Measurements from ENCODE around the gene KCTD8.

Gene KCTD8

GRCh38 chr4:44162538-44163270 is 285.9 kb downstream of the KCTD8 start:
- no peak for DNase-seq (ENCODE audit: low read depth in 2 of 2)

- no peak for DNase-seq (ENCODE audit: low read depth in 2 of 2)
Measured at GRCh38 chr4:44161756-44162155, 286.9 kb downstream of the KCTD8 start.

- no peak for DNase-seq (ENCODE audit: low read depth in 2 of 2)
Measured at GRCh38 chr4:44160776-44161367, 287.7 kb downstream of the KCTD8 start.

GRCh38 chr4:44159991-44160390 is 288.6 kb downstream of the KCTD8 start:
- no peak for DNase-seq (ENCODE audit: low read depth in 2 of 2)

GRCh38 chr4:44157611-44158277 is 290.9 kb downstream of the KCTD8 start:
- no peak for DNase-seq (ENCODE audit: low read depth in 2 of 2)

- DNase-seq (ENCODE audit: low read depth in 2 of 2), result no peak
Measured at GRCh38 chr4:44150091-44150576, 298.5 kb downstream of the KCTD8 start.

GRCh38 chr4:44149282-44149681 is 299.3 kb downstream of the KCTD8 start:
- no peak for DNase-seq (ENCODE audit: low read depth in 2 of 2)

- DNase-seq (ENCODE audit: low read depth in 2 of 2), result no peak
Measured at GRCh38 chr4:44147571-44148075, 301.0 kb downstream of the KCTD8 start.

- no peak for DNase-seq (ENCODE audit: low read depth in 2 of 2)
Measured at GRCh38 chr4:44146516-44146915, 302.1 kb downstream of the KCTD8 start.

- DNase-seq (ENCODE audit: low read depth in 2 of 2), result no peak
Measured at GRCh38 chr4:44145868-44146267, 302.7 kb downstream of the KCTD8 start.

GRCh38 chr4:44132526-44132925 is 316.1 kb downstream of the KCTD8 start:
- no peak for DNase-seq (ENCODE audit: low read depth in 2 of 2)
